HG02610 (cell line): ENCODE results near the gene PPP2CA.
"Not testable (repeated sequence)": the region's sequence is repeated elsewhere in the genome, so short reads cannot be mapped to it uniquely, and the experiment has no call there.

Experiments used
- ATAC-seq: cut with Tn5 transposase; IDR thresholded peaks from one replicate; pipeline ENCODE4 v1.9.1; 2021; ENCODE audit warnings: mild to moderate bottlenecking, moderate library complexity; ENCODE audit not compliant: unreplicated experiment

The PPP2CA gene

DNA sequence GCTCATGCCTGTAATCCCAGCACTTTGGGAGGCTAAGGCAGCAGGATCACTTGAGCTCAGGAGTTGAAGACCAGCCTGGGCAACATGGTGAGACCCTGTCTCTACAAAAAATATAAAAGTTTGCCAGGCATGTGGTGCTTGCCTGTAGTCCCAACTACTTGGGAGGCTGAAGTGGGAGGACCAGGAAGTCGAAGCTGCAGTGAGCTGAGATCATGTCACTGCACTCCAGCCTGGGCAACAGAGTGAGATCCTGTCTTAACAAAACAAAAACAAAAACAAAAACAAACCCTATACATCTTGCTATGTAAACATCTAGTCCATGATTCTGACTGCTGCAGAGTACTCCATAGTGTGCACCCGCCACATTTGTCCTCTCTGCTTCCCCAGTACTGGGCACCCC lies 19.8 kb upstream of the PPP2CA start:
- ATAC-seq = no peak

DNA sequence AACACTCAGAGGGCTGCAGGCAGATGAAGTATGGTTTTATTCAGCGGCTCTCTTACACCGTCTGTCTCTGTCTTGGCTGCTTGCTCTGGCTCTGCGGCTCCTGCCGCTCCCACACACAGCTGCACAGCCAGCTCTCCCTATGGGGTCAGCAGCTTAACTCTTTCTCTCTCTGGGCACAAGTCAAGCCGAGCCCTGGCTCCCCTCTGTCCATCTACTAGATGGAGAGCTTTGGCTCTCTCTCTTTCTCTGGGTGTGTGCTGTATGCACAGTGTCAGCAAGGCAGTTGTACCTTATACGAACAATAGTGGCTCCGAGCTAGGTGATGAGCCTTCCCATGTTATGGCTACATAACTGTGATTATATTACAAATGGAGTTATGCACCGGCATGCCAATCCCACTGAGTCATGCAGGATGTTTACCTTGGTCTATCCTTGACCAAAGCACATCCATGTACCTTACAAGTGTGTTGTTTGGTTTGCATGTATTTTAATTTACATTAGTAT lies 19.3 kb upstream of the PPP2CA start:
- no peak for ATAC-seq

DNA sequence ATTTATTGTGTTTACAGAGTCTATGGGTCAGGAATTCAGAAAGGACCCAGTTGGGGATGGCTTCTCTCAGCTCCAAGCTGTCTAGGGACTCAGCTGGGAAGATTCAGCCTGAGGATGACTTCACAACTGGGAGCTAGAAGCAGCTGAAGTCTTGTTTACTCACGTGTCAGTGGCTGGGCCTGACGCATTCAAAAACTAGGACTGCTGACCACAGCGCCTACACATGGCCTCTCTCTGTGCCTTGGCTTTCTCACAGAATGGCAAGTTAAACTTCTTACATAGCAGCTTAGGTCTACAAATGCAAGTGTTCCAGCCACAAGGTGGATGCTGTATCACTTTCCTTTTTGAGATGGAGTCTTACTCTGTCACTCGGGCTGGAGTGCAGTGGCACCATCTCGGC lies 16.3 kb upstream of the PPP2CA start:
- ATAC-seq = no peak

DNA sequence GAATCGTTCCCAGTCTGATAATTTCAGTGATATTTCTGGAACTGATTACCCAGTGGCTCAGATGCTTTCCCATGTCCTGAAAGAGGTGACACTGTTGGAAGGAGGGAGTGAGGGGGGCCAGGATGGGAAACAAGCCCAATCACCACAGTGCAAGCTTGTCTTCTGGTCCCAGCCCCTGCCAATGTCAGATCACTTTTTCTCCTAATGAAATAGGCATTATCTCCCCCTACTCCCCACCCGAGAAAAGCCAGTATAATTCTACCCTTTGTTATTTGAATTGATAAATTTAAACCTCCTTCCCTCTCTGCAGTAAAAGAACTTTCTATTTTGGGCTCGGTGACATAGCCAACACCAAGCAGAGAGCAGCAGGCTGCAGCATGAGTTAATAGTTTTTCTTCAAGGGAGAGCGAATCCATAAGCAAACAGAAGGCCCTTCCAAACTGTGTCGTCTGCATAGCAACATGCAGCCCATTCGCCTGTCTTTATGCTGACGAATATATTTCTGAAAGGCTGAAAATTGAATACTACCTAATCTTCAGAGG lies 14.6 kb upstream of the PPP2CA start:
- no peak for ATAC-seq

DNA sequence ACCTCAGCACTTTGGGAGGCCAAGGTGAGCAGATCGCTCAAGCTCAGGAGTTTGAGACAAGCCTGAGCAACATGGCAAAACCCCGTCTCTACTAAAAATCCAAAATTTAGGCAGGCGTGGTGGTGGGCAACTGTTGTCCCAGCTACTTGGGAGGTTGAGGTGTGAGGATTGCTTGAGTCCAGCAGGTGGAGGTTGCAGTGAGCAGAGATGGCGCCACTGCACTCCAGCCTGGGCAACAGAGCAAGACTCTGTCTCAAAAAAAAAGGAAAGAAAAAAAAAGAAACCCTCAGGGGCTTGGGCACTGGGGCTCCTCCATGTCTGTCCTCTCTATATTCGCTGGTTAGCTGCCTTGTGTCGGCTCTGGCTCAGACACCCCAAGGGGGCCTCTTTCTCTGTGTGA lies 10.9 kb upstream of the PPP2CA start:
- ATAC-seq = no peak

DNA sequence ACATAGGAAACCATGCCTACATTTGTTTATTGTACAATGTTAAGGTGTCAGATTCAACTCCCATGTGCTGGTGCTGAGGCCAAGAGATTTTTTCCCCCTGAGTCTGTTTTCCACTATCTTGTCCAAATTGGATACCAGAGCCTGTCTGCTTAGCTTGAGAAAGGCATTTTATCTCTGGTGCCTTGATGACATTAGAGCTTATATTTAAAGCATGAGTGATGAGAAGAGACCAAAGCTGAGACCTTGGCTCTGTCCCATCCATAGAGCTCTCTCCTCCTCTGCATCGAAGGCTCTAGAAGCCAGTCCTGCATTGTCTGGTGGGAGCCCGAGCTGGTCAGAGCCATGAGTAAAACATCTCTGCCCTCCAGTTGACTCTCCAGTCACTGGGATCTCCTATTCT lies 10.4 kb upstream of the PPP2CA start:
- no peak for ATAC-seq

DNA sequence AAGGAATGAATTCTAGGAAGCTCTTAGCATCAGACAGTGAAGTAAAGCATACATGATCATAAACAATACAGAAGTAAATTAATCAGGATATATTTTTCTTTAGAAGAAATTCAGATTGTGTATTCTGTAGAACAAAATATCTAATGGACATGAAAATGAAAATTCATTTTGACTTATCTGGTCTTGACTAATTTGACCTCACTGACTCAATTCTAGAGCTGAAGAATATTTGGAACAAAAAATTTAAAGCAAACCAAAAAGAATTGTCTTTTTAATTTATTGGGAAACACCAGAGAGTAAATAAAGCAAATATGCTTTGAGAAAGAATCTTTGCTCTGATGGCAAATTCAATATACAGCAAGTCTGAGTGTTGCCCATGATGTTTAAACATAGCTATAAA lies 2.8 kb upstream of the PPP2CA start:
- ATAC-seq = no peak

DNA sequence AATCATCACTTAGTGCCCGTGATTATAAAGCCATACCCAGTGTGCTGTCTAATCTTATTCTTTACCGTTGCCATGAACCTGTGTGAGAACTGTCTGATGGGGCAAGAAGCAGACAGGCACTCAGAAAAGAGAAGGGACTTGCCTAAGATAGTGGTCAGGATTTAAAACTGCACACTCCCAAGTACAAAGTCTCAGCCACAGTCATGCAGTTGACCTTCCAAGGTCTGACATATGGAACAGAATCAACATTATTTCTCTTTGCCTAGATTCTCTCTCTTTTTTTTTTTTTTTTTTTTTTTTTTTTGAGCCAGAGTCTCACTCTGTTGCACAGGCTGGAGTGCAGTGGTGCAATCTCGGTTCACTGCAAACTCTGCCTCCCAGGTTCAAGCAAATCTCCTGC lies 1.9 kb upstream of the PPP2CA start:
- no peak for ATAC-seq

DNA sequence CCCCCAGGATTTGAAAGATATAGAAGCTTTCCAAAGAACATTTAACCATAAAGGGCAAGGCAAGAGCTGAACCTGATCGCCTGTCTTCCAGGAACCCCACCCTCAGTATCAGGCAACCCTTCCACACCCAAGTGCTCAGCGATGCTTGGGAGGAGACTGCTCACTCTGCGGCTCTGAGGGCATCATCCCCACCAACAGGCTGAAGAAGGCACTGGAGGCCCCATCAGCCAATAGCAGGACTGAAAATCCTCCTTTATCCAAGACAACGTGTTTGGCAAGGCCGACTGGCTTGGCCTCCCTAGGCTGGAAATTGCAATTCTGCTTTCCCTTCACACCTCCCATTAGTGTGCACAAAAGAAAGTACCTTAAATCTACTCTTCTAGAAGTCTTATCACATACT lies 1.4 kb upstream of the PPP2CA start:
- ATAC-seq = no peak

DNA sequence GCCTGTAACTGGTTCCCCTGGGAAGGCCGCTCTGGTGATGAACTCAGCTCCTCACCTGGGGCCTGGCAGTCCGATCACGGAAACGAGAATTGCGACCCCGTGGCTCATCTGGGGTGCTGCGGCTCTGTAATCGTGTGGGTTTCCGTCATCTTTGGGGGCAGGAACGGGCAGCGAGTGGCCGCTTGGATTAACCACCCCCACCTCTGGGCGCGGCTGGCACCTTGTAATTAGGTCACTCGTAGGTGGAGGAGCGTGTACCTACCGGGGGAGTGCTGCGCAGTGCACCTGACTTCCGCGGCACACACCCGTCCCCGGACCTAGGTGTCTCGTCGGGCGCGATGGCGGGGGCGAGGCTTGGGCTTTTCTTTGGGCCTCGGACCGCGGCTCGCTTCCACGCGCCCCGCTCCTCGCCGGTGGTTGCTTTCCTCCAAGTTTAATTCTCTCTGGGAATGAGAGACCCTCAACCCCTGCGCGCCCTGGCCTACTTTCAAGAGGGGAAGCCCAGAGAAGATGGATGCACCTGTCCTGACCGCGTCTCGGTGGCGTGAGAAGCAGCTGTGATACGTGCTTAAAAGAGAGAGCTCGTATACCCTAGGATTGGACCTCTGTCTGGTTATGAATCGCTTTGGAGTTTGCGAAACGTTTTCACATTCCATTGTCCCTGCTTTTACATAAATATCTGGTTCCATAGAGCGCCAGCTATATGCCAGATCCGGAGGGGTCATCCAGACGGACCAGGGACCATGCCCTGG lies 744 bp upstream of the PPP2CA start:
- peak; percentile 15 for ATAC-seq

DNA sequence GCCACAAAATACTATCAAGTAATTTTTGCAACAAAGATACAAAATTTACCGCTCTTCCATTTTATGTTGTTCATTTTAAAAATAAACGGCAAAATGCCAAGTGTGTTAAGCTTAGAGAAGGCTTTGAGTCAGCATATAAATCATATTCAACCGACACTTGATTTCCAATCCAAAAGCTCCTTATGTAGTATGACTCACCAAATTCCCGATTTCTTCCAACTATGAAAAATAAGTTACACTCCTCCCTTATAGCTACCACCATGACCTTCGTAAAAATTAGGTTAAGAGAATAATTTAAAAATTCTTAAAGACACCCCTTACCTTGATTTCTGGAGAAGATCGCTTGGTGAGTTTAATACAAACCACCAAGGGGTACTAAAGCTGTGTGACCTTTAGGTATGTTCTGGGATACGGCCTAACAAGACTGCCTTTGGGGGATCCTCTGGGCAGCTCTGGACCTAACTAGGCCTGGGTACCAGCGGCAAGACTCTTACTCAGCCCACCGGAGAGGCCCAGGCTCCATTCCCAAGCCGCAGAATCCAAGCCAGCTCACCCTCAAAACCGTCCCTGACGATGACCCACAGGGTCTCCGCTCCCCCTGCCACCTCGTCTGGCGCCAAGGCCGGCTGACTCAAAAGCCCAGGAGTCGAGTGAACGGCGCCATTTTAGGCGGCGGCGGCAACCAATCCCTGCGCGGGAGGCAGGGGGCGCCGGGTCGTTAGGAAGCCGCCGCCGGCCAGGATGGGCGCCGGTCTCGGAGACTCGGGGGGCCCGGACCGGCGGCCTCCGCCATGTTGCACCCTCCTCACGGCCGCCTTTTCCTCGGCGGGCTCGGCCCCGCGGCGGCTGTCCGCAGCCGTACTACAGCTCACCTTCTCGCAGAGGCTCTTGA lies 739 bp downstream of the PPP2CA start:
- peak; percentile 27 for ATAC-seq

DNA sequence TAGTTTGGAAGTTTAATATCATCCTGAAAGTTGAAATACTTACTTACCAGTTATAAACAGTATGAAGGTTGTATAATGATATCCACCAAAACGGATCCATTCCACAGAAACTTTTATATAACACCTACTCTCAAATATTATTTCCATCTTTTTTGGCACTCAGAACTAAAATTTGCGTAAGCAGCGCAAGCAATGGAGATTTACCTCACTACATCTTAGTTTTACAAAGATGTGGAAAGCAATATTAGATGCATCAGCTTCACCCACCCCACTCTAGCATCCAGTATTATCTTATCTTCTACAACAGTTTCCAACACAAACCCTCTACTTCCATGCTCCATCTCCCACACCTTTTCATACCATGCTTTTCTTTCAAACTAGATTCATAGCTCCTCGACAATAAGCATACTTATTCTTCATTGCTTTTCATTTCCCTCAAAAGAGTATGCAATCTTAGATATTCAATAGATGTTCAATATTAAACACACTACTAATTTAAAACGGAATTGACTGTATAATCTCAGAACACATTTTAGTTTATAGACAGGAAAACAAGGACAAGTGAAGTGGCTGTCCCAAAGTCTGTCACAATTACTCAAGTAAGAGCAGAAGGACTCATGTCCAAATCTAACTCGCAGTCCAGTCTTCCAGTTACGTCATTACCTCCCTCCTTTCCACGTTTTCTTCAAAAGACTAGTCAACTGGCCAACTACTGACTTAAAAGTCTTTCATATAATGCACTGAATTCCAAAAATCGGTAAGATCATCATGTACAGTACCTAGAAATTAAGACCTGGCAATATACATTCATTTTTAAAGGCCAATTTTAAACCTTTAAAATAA lies 2.2 kb downstream of the PPP2CA start:
- no peak for ATAC-seq

DNA sequence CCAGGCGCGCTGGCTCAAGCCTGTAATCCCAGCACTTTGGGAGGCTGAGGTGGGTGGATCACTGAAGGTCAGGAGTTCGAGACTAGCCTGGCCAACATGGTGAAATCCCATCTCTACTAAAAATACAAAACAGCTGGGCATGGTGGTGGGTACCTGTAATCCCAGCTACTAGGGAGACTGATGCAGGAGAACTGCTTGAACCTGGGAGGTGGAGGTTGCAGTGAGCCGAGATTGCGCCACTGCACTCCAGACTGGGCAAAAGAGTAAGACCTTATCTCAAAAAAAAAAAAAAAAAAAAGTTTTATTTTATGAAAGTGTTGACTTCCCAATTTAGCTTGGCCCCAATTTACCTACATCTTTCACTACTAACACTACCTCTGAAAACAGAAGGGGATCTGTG lies 4.2 kb downstream of the PPP2CA start:
- ATAC-seq = not testable (repeated sequence)

DNA sequence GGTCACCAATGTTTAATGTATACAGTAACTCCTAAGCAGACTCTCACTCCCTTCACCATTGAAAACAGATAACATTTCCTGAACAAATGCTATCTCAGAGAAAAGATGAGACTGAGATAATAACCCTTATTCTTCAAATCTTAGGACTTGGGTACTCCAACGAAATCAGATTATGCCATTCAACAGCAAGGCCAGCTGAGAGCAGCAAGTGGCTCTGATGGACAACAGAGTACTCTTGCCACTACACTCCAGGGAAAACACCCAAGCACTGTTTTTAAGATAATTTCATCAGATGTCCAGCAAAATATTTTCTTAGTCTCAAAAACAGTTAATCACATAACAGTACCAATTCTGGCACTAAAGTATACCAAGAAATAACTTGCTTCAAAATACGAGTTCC lies 10.1 kb downstream of the PPP2CA start:
- ATAC-seq = no peak

DNA sequence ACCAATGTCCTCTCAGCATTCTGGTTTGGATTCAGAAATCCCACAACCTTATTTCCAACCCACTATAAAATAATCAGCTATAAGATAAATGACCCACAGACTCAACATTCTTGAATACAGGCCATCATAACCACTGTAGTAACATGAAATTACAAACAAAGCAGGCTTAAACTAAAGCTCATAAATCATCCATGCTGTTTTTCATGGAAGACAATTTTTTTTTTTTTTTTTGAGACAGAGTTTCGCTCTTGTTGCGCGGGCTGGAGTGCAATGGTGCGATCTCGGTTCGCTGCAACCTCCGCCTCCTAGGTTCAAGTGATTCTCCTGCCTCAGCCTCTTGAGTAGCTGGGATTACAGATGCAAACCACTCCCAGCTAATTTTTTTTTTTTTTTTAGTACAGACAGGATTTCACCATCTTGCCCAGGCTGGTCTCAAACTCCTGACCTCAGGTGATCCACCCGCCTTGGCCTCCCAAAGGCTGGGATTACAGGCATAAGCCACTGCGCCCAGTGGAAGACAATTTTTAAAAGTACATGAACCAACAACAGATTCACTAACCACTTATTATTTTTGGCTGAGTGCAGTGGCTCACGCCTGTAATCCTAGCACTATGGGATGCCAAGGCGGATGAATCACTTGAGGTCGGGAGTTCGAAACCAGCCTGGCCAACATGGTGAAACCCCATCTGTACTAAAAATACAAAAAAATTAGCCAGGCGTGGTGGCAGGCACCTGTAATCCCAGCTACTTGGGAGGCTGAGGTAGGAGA lies 14.4 kb downstream of the PPP2CA start:
- ATAC-seq = not testable (repeated sequence)

DNA sequence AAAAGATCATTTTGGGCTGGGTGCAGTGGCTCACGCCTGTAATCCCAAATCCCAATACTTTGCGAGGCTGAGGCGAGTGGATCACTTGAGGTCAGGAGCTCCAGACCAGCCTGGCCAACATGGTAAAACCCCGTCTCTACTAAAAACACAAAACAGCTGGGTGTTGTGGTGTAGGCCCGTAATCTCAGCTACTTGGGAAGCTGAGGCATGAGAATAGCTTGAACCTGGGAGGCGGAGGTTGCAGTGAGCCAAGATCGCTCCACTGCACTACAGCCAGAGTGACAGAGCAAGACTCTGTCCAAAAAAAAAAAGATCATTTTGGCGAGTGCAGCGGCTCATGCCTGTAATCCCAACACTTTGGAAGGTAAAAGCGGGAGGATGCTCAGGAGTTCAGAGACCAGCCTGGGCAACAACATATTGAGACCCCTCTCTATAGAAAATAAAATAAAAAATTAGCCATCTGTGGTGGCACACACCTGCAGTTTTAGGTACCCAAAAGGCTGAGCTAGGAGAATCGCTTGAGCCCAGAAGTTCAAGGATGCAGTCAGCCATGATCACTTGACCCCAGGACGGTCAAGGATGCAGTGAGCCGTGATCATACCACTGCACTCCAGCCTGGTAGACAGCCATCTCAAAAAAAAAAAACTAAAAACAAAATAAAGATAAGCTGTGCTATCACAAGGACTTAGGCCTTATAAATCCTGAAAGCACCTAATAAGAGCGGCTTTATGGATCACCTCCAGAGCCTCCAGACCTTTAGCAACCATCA lies 16.2 kb downstream of the PPP2CA start:
- ATAC-seq = no peak

DNA sequence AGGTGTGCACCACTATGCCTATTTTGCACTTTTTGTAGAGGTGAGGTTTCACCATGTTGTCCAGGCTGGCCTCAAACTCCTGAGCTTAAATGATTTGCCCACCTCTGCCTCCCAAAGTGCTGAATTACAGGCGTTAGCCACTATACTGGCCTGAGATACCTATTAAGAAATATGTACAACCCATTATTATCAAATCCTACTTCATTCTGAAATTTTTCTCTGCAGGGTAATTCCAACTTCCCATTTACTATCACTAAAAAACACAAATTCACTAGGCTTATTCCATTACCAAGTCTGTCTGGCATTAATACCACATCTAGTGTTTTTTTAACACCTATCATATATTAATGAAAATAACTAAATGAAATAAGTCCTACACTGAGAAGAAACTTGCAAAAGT lies 18.2 kb downstream of the PPP2CA start:
- no peak for ATAC-seq

DNA sequence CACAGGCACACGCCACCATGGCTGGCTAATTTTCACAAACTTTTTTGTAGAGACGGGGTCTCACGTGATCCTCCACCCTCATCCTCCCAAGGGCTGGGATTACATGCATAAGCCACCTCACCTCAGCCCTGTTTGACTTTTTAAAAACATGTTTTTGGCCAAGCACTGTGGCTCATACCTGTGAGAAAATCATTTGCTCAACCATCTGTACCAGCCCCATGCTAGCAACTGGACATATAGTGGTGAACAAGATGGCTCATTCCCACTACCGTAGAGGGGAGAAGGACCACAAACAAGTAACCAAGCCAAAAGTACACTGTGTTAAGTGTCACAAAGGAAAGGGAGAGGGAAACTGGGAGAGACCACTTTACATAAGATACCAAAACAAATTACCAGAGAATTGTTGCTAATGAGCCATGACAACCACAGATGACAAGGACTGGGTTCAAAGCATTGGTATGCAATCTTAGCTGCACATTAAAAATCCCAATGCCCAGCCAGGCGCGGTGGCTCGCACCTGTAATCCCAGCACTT lies 19.2 kb downstream of the PPP2CA start:
- no peak for ATAC-seq

DNA sequence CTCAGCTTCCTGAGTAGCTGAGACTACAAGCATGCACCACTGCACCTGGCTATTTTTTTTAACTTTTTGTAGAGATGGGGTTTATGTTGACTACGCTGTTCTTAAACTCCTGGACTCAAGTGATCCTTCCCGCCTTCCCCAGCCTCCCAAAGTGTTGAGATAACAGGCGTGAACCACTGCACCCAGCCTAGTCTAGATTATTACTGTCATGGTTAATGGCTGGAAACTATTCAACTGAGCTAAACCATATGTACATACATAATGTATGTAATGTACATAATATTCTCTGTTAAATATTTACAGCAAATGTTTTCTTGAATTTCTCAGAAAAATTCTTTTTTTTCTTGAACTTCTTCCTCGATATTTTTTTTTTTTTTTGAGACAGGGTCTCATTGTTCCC lies 21.3 kb downstream of the PPP2CA start:
- ATAC-seq = no peak
